B cell (primary cell): ENCODE data around the gene CCDC171.

Experiments used
- CTCF ChIP-seq: fragments of 200-600 bp; IDR thresholded peaks from one replicate; pipeline ENCODE4 v1.8.0; 2022; ENCODE audit warnings: antibody characterized with exemption, mild to moderate bottlenecking
- EZH2 ChIP-seq: IDR thresholded peaks from 2 replicates; pipeline ENCODE4 v1.6.1; 2012; ENCODE audit warnings: borderline replicate concordance, low read depth, mild to moderate bottlenecking, moderate library complexity, low read length; ENCODE audit not compliant: insufficient read depth, poor library complexity, severe bottlenecking

GRCh38 chr9:15837079-15837679, 284.3 kb downstream of the CCDC171 start:
- TF ChIP-seq CTCF (peak; percentile 85), EZH2 (no peak)
